ENCODE results near the gene SLC35A5.

SLC35A5 gene

GRCh38 chr3:112634786-112635541, 73.1 kb downstream of the SLC35A5 start:
- TF ChIP-seq CTCF (IDR thresholded peaks at IDR 0.05; ENCODE audit: control extremely low read depth, extremely low read depth, low read depth, missing control alignments): no peak
- CTCF ChIA-PET: interaction anchor here (0.7 to 6.8 kb wide), 9 partner anchors 8 to 352 kb away, joined by 3 to 42 read pairs (median 3); partner anchors contain the start of gene CCDC80
- DNase-seq (ENCODE audit: extremely low spot score): no peak
- POLR2A ChIA-PET: no interaction called here
